ENCODE data around the gene PCBP1.
"Not testable (repeated sequence)": the region's sequence is repeated elsewhere in the genome, so short reads cannot be mapped to it uniquely, and the experiment has no call there.

PCBP1 gene

GRCh38 chr2:70081221-70081620, 6.1 kb upstream of the PCBP1 start:
- no peak for DNase-seq (ENCODE audit: low read depth in 2 of 2)

- peak in 1 of 2 donors; percentile 35 for DNase-seq (ENCODE audit: low read depth in 2 of 2)
Measured at GRCh38 chr2:70083344-70084156, 3.7 kb upstream of the PCBP1 start.

GRCh38 chr2:70084973-70085710, 2.1 kb upstream of the PCBP1 start:
- peak in 1 of 2 donors; percentile 39 for DNase-seq (ENCODE audit: low read depth in 2 of 2)

- DNase-seq (ENCODE audit: low read depth in 2 of 2): no peak
Measured at GRCh38 chr2:70085711-70086277, 1.5 kb upstream of the PCBP1 start.

GRCh38 chr2:70086278-70086837, 919 bp upstream of the PCBP1 start:
- DNase-seq (ENCODE audit: low read depth in 2 of 2): peak; percentile 51 to 62

GRCh38 chr2:70087702-70088597, 673 bp downstream of the PCBP1 start:
- DNase-seq (ENCODE audit: low read depth in 2 of 2): peak; percentile 27 to 36

GRCh38 chr2:70088598-70089219, 1.4 kb downstream of the PCBP1 start:
- DNase-seq (ENCODE audit: low read depth in 2 of 2): no peak

GRCh38 chr2:70089220-70089982, 2.1 kb downstream of the PCBP1 start:
- peak in 1 of 2 donors; percentile 29 for DNase-seq (ENCODE audit: low read depth in 2 of 2)

- DNase-seq (ENCODE audit: low read depth in 2 of 2): no peak
Measured at GRCh38 chr2:70089983-70090525, 2.8 kb downstream of the PCBP1 start.

- no peak for DNase-seq (ENCODE audit: low read depth in 2 of 2)
Measured at GRCh38 chr2:70090706-70091334, 3.5 kb downstream of the PCBP1 start.

GRCh38 chr2:70091364-70091763, 4.1 kb downstream of the PCBP1 start:
- DNase-seq (ENCODE audit: low read depth in 2 of 2): no peak

GRCh38 chr2:70091816-70092215, 4.5 kb downstream of the PCBP1 start:
- no peak for DNase-seq (ENCODE audit: low read depth in 2 of 2)

GRCh38 chr2:70092576-70093243, 5.4 kb downstream of the PCBP1 start:
- not testable (repeated sequence) for DNase-seq (ENCODE audit: low read depth in 2 of 2)

GRCh38 chr2:70094171-70094977, 7.1 kb downstream of the PCBP1 start:
- no peak for DNase-seq (ENCODE audit: low read depth in 2 of 2)

- DNase-seq (ENCODE audit: low read depth in 2 of 2): no peak
Measured at GRCh38 chr2:70094978-70095719, 7.9 kb downstream of the PCBP1 start.

GRCh38 chr2:70095720-70096670, 8.7 kb downstream of the PCBP1 start:
- DNase-seq (ENCODE audit: low read depth in 2 of 2): no peak

All from stimulated activated CD8-positive, alpha-beta memory T cell treated with anti-CD3 and anti-CD28 coated beads, Interleukin-2, amount 100 ng/mL, for 48 hours (primary cell).